Sigmoid colon (tissue), 4 donors: Measurements from ENCODE around the gene LTF.

Source experiments
- POLR2A ChIP-seq, 2 donors: fragments of 450-650 bp; IDR thresholded peaks; one replicate each; pipeline ENCODE4 v1.6.1; 2016; ENCODE audit warnings: antibody characterized with exemption in 2 of 2, mild to moderate bottlenecking in 2 of 2, moderate library complexity in 2 of 2
- POLR2AphosphoS5 ChIP-seq, 4 donors: sonication (generic); formaldehyde crosslinking; IDR thresholded peaks; one replicate each; pipeline ENCODE4 v1.6.1; 2017; ENCODE audit warnings: antibody characterized with exemption in 4 of 4

DNA sequence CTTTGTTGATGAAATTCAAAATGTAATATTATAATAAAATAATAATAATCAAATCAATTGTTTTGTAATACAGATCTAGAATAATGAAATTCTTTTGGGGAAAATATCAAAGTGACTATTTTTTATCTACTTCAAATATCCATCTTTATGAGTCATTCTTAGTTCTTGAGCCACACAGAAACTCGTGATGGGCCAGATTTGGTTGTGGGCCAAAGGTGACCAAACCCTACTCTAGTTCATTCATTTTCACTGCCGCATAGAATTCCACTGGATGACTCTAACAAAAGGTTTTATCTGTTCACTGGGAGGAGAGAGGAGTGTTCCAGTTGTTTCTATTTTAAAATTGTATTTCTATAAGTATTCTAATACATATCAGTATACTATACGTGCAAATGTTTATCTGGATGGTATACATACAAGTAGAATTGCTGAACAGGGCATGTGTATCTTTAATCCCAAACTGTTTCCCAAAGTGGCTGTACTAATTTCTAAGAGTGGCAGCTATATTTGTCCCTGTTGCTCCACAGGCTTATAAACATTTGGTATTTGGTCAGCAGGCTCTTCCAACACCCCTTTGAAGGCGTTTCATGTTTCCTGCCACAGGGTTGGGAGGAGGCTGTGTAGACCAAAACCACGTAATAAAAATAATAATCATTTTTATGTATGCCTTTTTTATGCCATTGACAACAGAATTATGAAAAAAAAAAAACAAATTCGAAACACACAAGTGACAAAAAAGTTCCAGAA lies 25.8 kb upstream of the LTF start:
- TF ChIP-seq POLR2A (IDR thresholded peaks at IDR 0.05) (no peak), POLR2AphosphoS5 (IDR thresholded peaks at IDR 0.05) (no peak)
